ENCODE data around the gene ZNF343.
"Not testable (repeated sequence)": the region's sequence is repeated elsewhere in the genome, so short reads cannot be mapped to it uniquely, and the experiment has no call there.

The ZNF343 gene

DNA sequence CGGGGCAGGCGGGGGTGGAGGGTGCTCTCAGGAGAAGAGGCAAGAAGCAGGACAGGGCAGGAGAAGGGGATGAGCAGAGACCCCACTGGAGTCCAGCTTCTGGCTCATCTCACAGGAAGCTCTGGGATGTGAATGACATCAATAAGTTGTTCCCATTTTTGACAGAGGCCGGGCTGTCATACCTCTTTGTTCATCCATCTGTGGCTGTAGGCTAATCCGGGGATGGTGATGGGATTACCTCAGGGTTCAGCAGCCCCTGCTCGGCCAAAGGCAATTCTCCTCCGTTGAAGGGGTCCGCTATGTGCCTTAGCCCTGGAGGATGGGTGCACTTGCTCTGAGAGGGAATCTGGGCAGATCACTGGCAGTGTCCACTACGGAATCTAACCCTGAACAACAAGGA lies 24.4 kb upstream of the ZNF343 start:
- peaks cover 2% of the 10 kb centered on the region for H3K4me1 ChIP-seq (ENCODE audit: control insufficient read depth, insufficient read depth, low read length)
- H3K9ac ChIP-seq (ENCODE audit: low read depth, low read length) = no peak overlapping the region
- no peak overlapping the region for H3K4me3 ChIP-seq (ENCODE audit: low read depth, low read length)
- peaks cover 22% of the 10 kb centered on the region for H3K27me3 ChIP-seq (ENCODE audit: control insufficient read depth, insufficient read depth, low read length)
- H3K9me3 ChIP-seq (ENCODE audit: control insufficient read depth, insufficient read depth, low read length) = no peaks in the 10 kb centered on the region
- no peaks in the 10 kb centered on the region for H3K36me3 ChIP-seq (ENCODE audit: control insufficient read depth, insufficient read depth, low read length)

DNA sequence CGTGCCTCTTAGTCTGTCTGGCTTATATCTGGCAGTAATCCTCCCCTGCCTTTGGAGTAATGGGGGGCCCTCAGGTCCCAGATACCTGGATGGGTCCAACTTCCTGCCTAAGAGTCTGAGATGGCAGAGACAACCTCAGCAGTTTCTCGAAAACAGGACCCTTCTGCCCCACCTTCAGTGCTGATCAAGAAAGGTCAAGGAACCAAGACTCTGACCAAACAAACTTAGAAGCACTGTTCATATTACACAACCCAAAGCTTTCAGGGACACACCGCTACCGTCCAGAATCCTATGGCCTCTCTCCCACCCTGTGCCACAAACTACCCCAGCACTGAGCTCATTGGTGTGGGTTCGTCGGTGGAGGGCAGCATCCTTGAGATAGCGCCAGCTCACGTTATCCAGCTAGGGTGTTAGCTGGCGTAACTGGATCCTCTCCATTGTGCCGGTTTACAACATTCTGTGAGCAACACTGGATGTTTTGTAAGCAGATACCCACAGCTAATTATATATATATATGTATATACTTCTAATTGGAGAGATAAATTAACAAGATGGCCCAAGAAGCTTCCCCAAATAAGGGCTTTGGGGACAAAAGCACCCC lies 20.1 kb upstream of the ZNF343 start:
- H3K4me3 ChIP-seq (ENCODE audit: low read depth, low read length) = no peak overlapping the region
- H3K27me3 ChIP-seq (ENCODE audit: control insufficient read depth, insufficient read depth, low read length) = peaks cover 56% of the 10 kb centered on the region
- H3K9ac ChIP-seq (ENCODE audit: low read depth, low read length) = no peak overlapping the region
- no peaks in the 10 kb centered on the region for H3K9me3 ChIP-seq (ENCODE audit: control insufficient read depth, insufficient read depth, low read length)
- peaks cover 2% of the 10 kb centered on the region for H3K4me1 ChIP-seq (ENCODE audit: control insufficient read depth, insufficient read depth, low read length)
- no peaks in the 10 kb centered on the region for H3K36me3 ChIP-seq (ENCODE audit: control insufficient read depth, insufficient read depth, low read length)

DNA sequence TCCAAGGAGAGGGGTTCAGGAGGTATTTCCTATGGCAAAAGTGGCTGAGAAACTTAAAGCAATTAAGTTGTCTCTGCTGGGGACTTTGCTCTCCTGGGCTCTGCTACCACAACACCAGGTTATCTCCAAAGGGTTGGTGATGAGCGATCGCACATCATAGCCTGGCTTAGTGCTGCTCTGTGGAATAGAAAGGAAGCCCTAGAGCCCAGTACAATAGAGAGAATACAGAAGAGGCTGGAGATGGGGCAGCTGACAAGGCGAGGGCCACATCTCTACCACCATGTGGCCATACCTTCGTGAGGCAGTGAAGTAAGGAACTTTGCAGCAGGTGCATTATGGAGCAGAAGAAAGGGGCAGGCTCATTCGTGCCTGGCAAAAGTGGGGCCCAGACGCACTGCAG lies 19.0 kb upstream of the ZNF343 start:
- Histone ChIP-seq H3K9me3 (ENCODE audit: control insufficient read depth, insufficient read depth, low read length) (no peaks in the 10 kb centered on the region), H3K27me3 (ENCODE audit: control insufficient read depth, insufficient read depth, low read length) (peaks cover 63% of the 10 kb centered on the region), H3K9ac (ENCODE audit: low read depth, low read length) (no peak overlapping the region), H3K4me3 (ENCODE audit: low read depth, low read length) (no peak overlapping the region), H3K36me3 (ENCODE audit: control insufficient read depth, insufficient read depth, low read length) (no peaks in the 10 kb centered on the region), H3K4me1 (ENCODE audit: control insufficient read depth, insufficient read depth, low read length) (peaks cover 2% of the 10 kb centered on the region)

DNA sequence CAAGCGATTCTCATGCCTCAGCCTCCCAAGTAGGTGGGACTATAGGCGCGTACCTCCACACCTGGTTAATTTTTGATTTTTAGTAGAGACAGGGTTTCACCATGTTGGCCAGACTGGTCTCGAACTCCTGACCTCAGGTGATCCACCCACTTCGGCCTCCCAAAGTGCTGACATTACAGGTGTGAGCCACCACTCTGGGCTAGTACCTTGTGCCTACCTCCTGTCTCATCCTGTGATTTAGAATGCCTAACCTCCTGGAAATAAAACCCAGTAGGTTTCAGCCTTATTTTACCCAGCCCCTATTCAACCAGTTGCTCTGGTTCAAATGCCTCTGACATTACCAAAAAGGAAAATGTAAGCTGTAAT lies 17.5 kb upstream of the ZNF343 start:
- not testable (repeated sequence) for H3K9ac ChIP-seq (ENCODE audit: low read depth, low read length); H3K4me3 ChIP-seq (ENCODE audit: low read depth, low read length); H3K9me3 ChIP-seq (ENCODE audit: control insufficient read depth, insufficient read depth, low read length); H3K4me1 ChIP-seq (ENCODE audit: control insufficient read depth, insufficient read depth, low read length); H3K36me3 ChIP-seq (ENCODE audit: control insufficient read depth, insufficient read depth, low read length)
- H3K27me3 ChIP-seq (ENCODE audit: control insufficient read depth, insufficient read depth, low read length) = peaks cover 78% of the 10 kb centered on the region

DNA sequence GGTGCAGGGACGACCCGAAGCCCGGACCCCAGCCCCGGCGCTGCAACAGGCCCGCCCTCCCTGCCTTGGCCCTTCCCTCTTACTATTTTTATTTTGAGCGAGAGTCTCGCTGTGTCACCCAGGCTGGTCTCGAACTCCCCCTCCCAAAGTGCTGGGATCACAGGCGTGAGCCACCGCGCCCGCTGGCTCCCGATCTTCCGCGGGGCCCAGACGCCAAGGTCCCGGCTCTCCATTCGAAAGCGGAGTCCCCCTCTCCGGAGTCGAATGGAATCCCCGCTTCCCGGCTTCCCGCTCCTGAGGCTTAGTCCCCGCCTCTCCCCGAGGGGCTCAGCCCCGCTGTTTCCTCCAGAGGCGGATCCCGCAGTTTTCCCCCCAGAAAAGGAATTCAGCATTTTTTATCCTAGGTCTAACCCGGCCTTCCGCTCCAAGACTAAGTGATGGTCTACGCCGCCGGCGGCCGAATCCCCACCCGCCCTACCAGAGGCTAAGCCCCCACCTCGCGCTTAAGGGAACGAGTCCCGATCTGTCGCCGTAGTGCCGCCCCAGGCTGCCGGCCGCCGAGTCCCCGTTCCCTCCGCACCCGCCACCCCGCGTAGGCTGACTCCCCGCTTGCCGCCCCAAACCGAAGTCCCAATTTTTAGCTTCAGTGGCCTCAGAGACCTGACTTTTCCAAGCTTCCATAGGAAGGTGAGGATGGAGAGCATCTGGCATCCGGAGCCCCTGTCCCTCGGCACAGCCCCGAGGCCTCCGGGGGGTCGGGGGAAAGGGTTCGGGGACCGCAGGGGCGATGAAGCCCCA lies 16.2 kb upstream of the ZNF343 start:
- H3K36me3 ChIP-seq (ENCODE audit: control insufficient read depth, insufficient read depth, low read length) = no peaks in the 10 kb centered on the region
- peak overlapping the region; percentile 70 for H3K9ac ChIP-seq (ENCODE audit: low read depth, low read length)
- peaks cover 90% of the 10 kb centered on the region for H3K27me3 ChIP-seq (ENCODE audit: control insufficient read depth, insufficient read depth, low read length)
- peaks cover 2% of the 10 kb centered on the region for H3K4me1 ChIP-seq (ENCODE audit: control insufficient read depth, insufficient read depth, low read length)
- no peaks in the 10 kb centered on the region for H3K9me3 ChIP-seq (ENCODE audit: control insufficient read depth, insufficient read depth, low read length)
- H3K4me3 ChIP-seq (ENCODE audit: low read depth, low read length) = peak overlapping the region; percentile 69

DNA sequence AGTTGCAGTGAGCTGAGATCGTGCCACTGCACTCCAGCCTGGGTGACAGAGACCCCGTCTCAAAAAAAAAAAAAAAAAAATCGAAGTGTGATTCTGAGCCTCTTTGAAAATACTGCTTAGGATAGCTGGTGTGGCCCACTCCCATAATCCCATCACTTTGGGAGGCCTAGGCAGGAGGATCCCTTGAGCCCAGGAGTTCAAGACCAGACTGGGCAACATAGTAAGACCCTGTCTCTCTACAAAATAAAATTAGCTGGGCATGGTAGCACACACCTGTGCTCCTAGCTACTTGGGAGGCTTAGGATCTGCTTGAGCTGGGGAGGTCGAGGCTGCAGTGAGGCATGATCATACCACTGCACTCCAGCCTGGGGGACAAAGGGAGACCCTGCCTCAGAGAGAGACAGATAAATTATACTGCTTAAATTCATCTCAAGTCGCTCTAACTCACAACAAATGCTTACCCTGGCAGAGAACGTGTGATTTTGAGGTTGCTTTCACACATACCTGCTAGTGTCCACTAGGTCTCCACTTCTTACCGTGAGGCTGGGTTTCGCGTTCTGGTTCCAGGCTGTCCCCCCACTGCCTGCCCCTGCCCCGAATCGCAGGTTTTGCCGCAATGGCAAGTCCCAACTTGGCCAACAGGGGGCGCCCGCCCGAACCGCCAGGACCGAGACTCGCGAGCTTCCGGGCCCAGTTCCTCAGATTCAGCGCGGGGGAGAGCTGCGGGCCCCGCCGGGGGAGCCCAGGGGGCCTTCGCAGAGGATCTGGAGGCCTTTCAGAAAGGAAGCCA lies 15.4 kb upstream of the ZNF343 start:
- Histone ChIP-seq H3K36me3 (ENCODE audit: control insufficient read depth, insufficient read depth, low read length) (no peaks in the 10 kb centered on the region), H3K9ac (ENCODE audit: low read depth, low read length) (peak overlapping the region; percentile 70), H3K9me3 (ENCODE audit: control insufficient read depth, insufficient read depth, low read length) (no peaks in the 10 kb centered on the region), H3K27me3 (ENCODE audit: control insufficient read depth, insufficient read depth, low read length) (peaks cover 91% of the 10 kb centered on the region), H3K4me3 (ENCODE audit: low read depth, low read length) (peak overlapping the region; percentile 69), H3K4me1 (ENCODE audit: control insufficient read depth, insufficient read depth, low read length) (peaks cover 2% of the 10 kb centered on the region)

DNA sequence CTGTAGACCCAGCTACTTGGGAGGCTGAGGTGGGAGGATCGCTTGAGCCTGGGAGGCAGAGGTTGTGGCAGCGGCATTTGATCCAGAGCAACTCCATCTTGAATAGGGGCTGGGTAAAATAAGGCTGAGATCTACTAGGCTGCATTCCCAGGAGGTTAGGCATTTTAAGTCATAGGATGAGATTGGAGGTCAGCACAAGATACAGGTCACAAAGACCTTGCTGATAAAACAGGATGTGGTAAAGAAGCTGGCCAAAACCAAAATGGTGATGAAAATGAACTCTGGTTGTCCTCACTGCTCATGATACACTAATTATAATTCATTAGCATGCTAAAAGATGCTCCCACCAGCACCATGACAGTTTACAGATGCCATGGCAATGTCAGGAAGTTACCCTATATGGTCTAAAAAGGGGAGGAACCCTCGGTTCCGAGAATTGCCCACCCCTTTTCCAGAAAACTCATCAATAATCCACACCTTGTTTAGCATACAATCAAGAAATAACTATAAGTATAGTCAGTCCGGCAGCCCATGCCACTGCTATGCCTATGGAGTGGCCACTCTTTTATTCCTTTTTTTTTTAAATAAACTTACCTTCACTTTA lies 14.2 kb upstream of the ZNF343 start:
- H3K27me3 ChIP-seq (ENCODE audit: control insufficient read depth, insufficient read depth, low read length) = peaks cover 91% of the 10 kb centered on the region
- H3K9me3 ChIP-seq (ENCODE audit: control insufficient read depth, insufficient read depth, low read length); H3K4me3 ChIP-seq (ENCODE audit: low read depth, low read length); H3K4me1 ChIP-seq (ENCODE audit: control insufficient read depth, insufficient read depth, low read length); H3K36me3 ChIP-seq (ENCODE audit: control insufficient read depth, insufficient read depth, low read length); H3K9ac ChIP-seq (ENCODE audit: low read depth, low read length): not testable (repeated sequence)

DNA sequence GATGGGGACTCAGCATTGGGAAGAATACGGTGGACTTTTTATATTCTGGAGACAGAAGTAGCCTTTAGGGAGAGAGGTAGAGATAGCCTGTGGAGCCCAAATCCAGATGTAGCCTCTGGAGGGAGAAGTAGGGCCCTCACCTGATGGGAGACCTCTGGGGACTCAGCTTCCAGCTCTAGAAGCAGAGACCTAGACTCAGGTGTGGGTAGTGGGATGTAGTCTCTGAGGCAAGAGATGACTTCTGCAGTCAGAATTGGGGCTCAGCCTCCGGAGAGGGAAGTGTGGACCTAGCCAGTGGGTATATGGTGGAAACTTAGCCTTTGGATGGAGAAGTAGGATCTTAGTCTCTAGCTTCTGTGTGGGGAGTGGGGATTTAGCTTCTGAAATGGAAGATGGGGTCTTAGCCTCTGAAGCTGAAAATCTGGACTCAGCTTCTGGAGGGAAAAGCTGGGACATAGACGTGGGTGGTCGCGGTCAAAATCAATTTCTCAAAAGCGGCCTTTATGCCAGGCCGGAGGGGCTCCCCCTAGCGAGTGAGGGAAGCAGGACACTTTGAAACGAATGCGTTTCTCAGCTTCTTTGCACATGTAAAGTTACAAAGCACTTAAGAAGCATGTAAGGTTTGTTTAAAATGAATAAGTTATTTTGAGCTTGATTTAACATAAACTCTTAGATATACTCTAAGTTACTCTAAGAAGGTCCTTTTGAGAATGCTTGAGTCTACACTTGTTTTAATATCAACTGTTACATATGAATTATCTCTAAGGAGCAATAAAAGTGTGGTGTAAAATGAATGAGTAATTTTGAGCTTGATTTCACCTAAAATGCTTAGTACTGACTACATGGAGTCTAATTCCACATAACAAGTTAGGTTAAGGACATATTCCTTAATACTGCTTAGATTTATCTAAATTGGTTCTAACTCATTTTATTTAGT lies 12.9 kb upstream of the ZNF343 start:
- H3K36me3 ChIP-seq (ENCODE audit: control insufficient read depth, insufficient read depth, low read length) = no peaks in the 10 kb centered on the region
- H3K27me3 ChIP-seq (ENCODE audit: control insufficient read depth, insufficient read depth, low read length) = peaks cover 89% of the 10 kb centered on the region
- H3K9me3 ChIP-seq (ENCODE audit: control insufficient read depth, insufficient read depth, low read length) = no peaks in the 10 kb centered on the region
- H3K4me3 ChIP-seq (ENCODE audit: low read depth, low read length) = peak overlapping the region; percentile 18
- no peak overlapping the region for H3K9ac ChIP-seq (ENCODE audit: low read depth, low read length)
- H3K4me1 ChIP-seq (ENCODE audit: control insufficient read depth, insufficient read depth, low read length) = peaks cover 2% of the 10 kb centered on the region

DNA sequence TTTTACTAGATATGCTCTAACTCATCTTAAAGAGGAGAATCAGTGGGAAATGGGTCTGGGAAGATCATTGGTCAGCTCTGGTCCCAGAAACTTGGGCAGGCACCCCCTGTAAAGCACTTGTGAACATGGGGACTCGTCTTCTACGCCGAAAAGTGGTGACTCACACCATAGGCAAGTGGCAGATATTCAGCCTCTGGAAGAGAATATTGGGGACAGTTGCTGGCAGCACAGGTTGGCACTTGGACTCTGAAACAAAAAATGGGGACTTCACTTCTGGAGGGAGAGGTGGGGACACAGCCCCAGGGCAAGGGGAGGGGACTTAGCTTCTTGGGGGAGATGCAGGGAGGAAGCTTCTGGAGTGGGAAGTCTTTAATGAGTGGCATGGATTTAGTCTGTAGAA lies 11.9 kb upstream of the ZNF343 start:
- Histone ChIP-seq H3K4me1 (ENCODE audit: control insufficient read depth, insufficient read depth, low read length) (peaks cover 2% of the 10 kb centered on the region), H3K9me3 (ENCODE audit: control insufficient read depth, insufficient read depth, low read length) (no peaks in the 10 kb centered on the region), H3K27me3 (ENCODE audit: control insufficient read depth, insufficient read depth, low read length) (peaks cover 89% of the 10 kb centered on the region), H3K9ac (ENCODE audit: low read depth, low read length) (no peak overlapping the region), H3K36me3 (ENCODE audit: control insufficient read depth, insufficient read depth, low read length) (no peaks in the 10 kb centered on the region), H3K4me3 (ENCODE audit: low read depth, low read length) (no peak overlapping the region)

DNA sequence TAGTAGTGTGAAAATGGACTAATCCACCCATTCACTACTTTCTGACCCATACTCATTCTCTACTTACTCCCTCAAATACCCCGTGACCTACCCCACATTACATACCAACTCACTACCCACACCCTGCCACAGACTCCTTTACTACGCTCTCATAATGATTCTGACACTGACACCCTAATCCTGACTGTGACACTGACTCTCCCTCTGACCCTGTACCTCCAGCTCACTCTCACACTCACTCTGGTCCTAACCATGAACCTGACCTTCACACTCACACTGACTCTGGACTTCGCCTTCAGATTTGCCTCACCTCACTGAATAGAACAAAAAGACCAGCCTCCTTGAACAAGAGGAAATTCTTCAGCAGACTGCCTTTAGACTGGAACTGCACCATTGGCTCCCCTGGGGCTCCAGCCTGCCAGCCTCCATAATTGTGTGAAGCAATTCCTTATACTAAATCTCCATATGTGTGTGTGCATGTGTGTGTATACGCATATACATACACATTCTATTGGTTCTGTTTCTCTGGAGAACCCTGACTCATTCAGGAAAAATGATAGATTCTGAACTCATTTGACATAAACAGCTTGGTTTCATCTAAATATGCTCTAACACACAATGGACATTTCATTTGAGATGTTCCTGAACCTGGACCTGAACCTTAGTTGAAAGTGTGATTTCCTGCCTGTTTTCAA lies 10.5 kb upstream of the ZNF343 start:
- Histone ChIP-seq H3K36me3 (ENCODE audit: control insufficient read depth, insufficient read depth, low read length) (no peaks in the 10 kb centered on the region), H3K4me1 (ENCODE audit: control insufficient read depth, insufficient read depth, low read length) (no peaks in the 10 kb centered on the region), H3K9me3 (ENCODE audit: control insufficient read depth, insufficient read depth, low read length) (no peaks in the 10 kb centered on the region), H3K27me3 (ENCODE audit: control insufficient read depth, insufficient read depth, low read length) (peaks cover 97% of the 10 kb centered on the region), H3K4me3 (ENCODE audit: low read depth, low read length) (no peak overlapping the region), H3K9ac (ENCODE audit: low read depth, low read length) (no peak overlapping the region)
